ENCODE measurements around the gene KRT13.

GRCh38 chr17:41539979-41540701 is 34.7 kb upstream of the KRT13 start:
- TF ChIP-seq CTCF (IDR thresholded peaks at IDR 0.05; ENCODE audit: insufficient read depth, low read length) (no peak), POLR2AphosphoS5 (IDR thresholded peaks at IDR 0.05; ENCODE audit: low read depth) (no peak)
